Panc1 (cell line): ENCODE data around the gene ADGRG3. TPM values are rescaled to one million over a fixed set of nuclear protein-coding genes. Genes with fewer than 3 reads are reported as not detected.

Source experiments
- ATAC-seq: fragments of 200-7000 bp; cut with Tn5 transposase; 2 replicates; pipeline ENCODE4 v1.9.1; 2020; ENCODE audit warnings: mild to moderate bottlenecking, moderate library complexity
- BruUV-seq: library from RNA; stranded (reverse); fragments of 400-500 nt; replicated peaks from 2 replicates; lab custom pipeline; 2021; lab: Mats Ljungman, UMichigan
- CTCF ChIA-PET: fragments of 300-600 bp; sonication (Branson Sonifier 250); formaldehyde crosslinking; loops from one replicate; lab custom pipeline; 2022; ENCODE audit warnings: antibody characterized with exemption; lab: Charles Lee
- POLR2A ChIA-PET: fragments of 300-600 bp; sonication (Branson Sonifier 250); formaldehyde crosslinking; loops from one replicate; lab custom pipeline; 2022; ENCODE audit warnings: antibody characterized with exemption; lab: Charles Lee
- DNase-seq: peaks from one replicate; pipeline ENCODE4 v3.0.0-alpha.2; 2010; ENCODE audit warnings: low read depth, low spot score
- H3K27ac ChIP-seq: 2 replicates; pipeline ENCODE4 v1.5.1; 2011; ENCODE audit warnings: mild to moderate bottlenecking, low read length, inconsistent platforms
- H3K27me3 ChIP-seq: fragments of 200-500 bp; sonication (Bioruptor generic); 2 replicates; pipeline ENCODE4 v1.6.0; 2014; ENCODE audit warnings: low read length, inconsistent platforms; ENCODE audit not compliant: control insufficient read depth, insufficient read depth
- H3K36me3 ChIP-seq: fragments of 200-500 bp; sonication (Bioruptor generic); 2 replicates; pipeline ENCODE4 v1.5.1; 2014; ENCODE audit warnings: inconsistent platforms, mild to moderate bottlenecking, low read length, moderate library complexity; ENCODE audit not compliant: control insufficient read depth, insufficient read depth
- H3K4me1 ChIP-seq: 2 replicates; pipeline ENCODE4 v1.5.1; 2011; ENCODE audit warnings: inconsistent platforms, mild to moderate bottlenecking, low read length, moderate library complexity; ENCODE audit not compliant: control insufficient read depth, insufficient read depth
- H3K4me3 ChIP-seq, 2 experiments: 2 replicates each; pipeline ENCODE4 v1.5.1; 2011 to 2012; ENCODE audit warnings: low read depth in 2 of 2, low read length in 2 of 2, mild to moderate bottlenecking in 2 of 2, inconsistent platforms in 1 of 2, moderate library complexity in 1 of 2
- H3K9me3 ChIP-seq: fragments of 200-500 bp; sonication (Bioruptor generic); 2 replicates; pipeline ENCODE4 v1.5.1; 2014; ENCODE audit warnings: low read depth, mild to moderate bottlenecking, inconsistent platforms, low read length, moderate library complexity; ENCODE audit not compliant: control insufficient read depth, insufficient read depth
- CTCF ChIP-seq: fragments of 450-650 bp; IDR thresholded peaks from 2 replicates; pipeline ENCODE4 v1.5.1; 2017; ENCODE audit warnings: mild to moderate bottlenecking
- POLR2AphosphoS5 ChIP-seq: IDR thresholded peaks from 2 replicates; pipeline ENCODE4 v1.6.1; 2012; ENCODE audit warnings: mild to moderate bottlenecking, low read depth, low read length, moderate library complexity
- REST ChIP-seq, 2 experiments: IDR thresholded peaks; 2 replicates each; pipeline ENCODE4 v1.6.1; 2011 to 2012; ENCODE audit warnings: low read depth in 2 of 2, control low read depth in 1 of 2, low read length in 1 of 2, mild to moderate bottlenecking in 1 of 2, moderate library complexity in 1 of 2; ENCODE audit not compliant: insufficient read depth in 1 of 2
- SIN3A ChIP-seq: IDR thresholded peaks from 2 replicates; pipeline ENCODE4 v1.6.1; 2012; ENCODE audit warnings: low read depth, mild to moderate bottlenecking, low read length, moderate library complexity, borderline replicate concordance; ENCODE audit not compliant: insufficient read depth
- TCF7L2 ChIP-seq: IDR thresholded peaks from 2 replicates; pipeline ENCODE4 v1.6.1; 2011; ENCODE audit warnings: mild to moderate bottlenecking, low read depth, low read length, inconsistent platforms
- in situ Hi-C: cut with HindIII; loops from 2 replicates; pipeline ENCODE4 v1.10.0; 2016; ENCODE audit warnings: low sequenced_read_pairs, low pct_unique_long_range_greater_than_20kb
- intact Hi-C: fragments of 100-400 bp; cut with micrococcal nuclease; formaldehyde crosslinking; loops from one replicate; pipeline ENCODE4 v1.10.0; 2022; ENCODE audit not compliant: unreplicated experiment
- total RNA-seq: library from RNA; stranded (reverse); gene quantifications from one replicate; pipeline ENCODE4 v1.2.1, GENCODE V29; 2021; ENCODE audit not compliant: unreplicated experiment

The ADGRG3 gene
- total RNA-seq, 1 experiment from 2014 or later = not detected

GRCh38 chr16:57629516-57630406, 38.3 kb upstream of the ADGRG3 start:
- in situ Hi-C loops (no loop called here), intact Hi-C loops (loop anchor here (5.0 kb wide), 1 partner anchor 37 kb away; no protein-coding TSS in a partner anchor)
- H3K4me1 ChIP-seq = peaks cover 32% of the 10 kb centered on the region
- CTCF ChIA-PET = interaction anchor here (0.6 kb wide), 1 partner anchor 21 kb away, joined by 9 read pairs; no protein-coding TSS in a partner anchor
- DNase-seq (no peak), ATAC-seq (no peak)
- no peaks in the 10 kb centered on the region for H3K36me3 ChIP-seq
- 0 out of 2 replicates have a peak overlapping the region, but pooled peaks have one; percentile 29 for H3K27ac ChIP-seq
- POLR2A ChIA-PET = interaction anchor here (0.6 to 0.8 kb wide), 2 partner anchors 326 to 998 kb away, joined by 3 to 9 read pairs; no protein-coding TSS in a partner anchor
- no peaks in the 10 kb centered on the region for H3K9me3 ChIP-seq
- no TSS peak for BruUV-seq
- no peaks in the 10 kb centered on the region for H3K27me3 ChIP-seq
- peak overlapping the region in 1 of 2 experiments; percentile 52; a peak in 2 of 4 replicates for H3K4me3 ChIP-seq
- TF ChIP-seq REST (IDR thresholded peaks at IDR 0.05; ENCODE audit: insufficient read depth in 1 of 2, low read depth in 2 of 2, low read length in 1 of 2) = no peak
- no peak for TF ChIP-seq CTCF
- TF ChIP-seq SIN3A = no peak
- no peak for TF ChIP-seq POLR2AphosphoS5
- TF ChIP-seq TCF7L2 = no peak

DNA sequence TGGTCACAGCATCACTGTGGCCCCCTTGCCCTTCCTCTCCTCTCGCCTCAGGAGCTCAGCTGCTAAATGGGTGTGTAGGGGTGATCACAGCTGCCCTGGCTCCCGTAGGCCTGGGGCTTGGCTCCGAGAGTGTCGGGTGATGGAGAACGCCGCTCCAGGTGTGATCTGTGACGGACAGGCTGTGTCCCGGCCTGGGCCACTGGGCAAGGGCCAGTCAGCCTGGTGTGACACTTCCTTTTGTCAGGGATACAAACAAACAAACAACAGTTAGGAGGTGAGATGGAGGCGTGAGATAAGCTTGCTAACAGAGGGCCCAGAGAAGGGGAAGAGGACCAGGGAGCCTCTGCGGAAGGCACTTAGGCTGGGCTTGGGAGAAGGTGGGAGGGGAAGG, 37.7 kb upstream of the ADGRG3 start:
- H3K9me3 ChIP-seq = no peaks in the 10 kb centered on the region
- in situ Hi-C loops (no loop called here), intact Hi-C loops (loop anchor here (5.0 kb wide), 1 partner anchor 38 kb away; no protein-coding TSS in a partner anchor)
- no peaks in the 10 kb centered on the region for H3K27me3 ChIP-seq
- CTCF ChIA-PET = interaction anchor here (0.6 kb wide), 1 partner anchor 22 kb away, joined by 9 read pairs; no protein-coding TSS in a partner anchor
- peaks cover 32% of the 10 kb centered on the region for H3K4me1 ChIP-seq
- H3K36me3 ChIP-seq = no peaks in the 10 kb centered on the region
- DNase-seq (no peak), ATAC-seq (peak; percentile 13; the same call in 1 of the 2 replicates)
- no TSS peak for BruUV-seq
- peak overlapping the region in 1 of 2 experiments; percentile 52; a peak in 2 of 4 replicates for H3K4me3 ChIP-seq
- 0 out of 2 replicates have a peak overlapping the region, but pooled peaks have one; percentile 29 for H3K27ac ChIP-seq
- POLR2A ChIA-PET = interaction anchor here (0.6 to 0.8 kb wide), 2 partner anchors 327 to 997 kb away, joined by 3 to 9 read pairs; no protein-coding TSS in a partner anchor
- TF ChIP-seq TCF7L2 = no peak
- TF ChIP-seq SIN3A = no peak
- no peak for TF ChIP-seq REST (IDR thresholded peaks at IDR 0.05; ENCODE audit: insufficient read depth in 1 of 2, low read depth in 2 of 2, low read length in 1 of 2)
- no peak for TF ChIP-seq POLR2AphosphoS5
- no peak for TF ChIP-seq CTCF
